Measurements from ENCODE around the gene TMEM179.

GRCh38 chr14:104611881-104612280 is 7.3 kb upstream of the TMEM179 start:
- TF ChIP-seq CTCF (IDR thresholded peaks at IDR 0.05), result no peak
- no peak for TF ChIP-seq POLR2A (IDR thresholded peaks at IDR 0.05)
